ENCODE measurements around the gene PCDHA6.
"Not testable (repeated sequence)": the region's sequence is repeated elsewhere in the genome, so short reads cannot be mapped to it uniquely, and the experiment has no call there.

PCDHA6 gene

GRCh38 chr5:140827704-140828361, at the start of gene PCDHA6:
Gene PCDHA6, plus strand, starts transcription at chr5:140827960. Its CDS starts 132 bp downstream, at chr5:140828092.
- DNase-seq (ENCODE audit: low read depth in 2 of 2): no peak

DNA sequence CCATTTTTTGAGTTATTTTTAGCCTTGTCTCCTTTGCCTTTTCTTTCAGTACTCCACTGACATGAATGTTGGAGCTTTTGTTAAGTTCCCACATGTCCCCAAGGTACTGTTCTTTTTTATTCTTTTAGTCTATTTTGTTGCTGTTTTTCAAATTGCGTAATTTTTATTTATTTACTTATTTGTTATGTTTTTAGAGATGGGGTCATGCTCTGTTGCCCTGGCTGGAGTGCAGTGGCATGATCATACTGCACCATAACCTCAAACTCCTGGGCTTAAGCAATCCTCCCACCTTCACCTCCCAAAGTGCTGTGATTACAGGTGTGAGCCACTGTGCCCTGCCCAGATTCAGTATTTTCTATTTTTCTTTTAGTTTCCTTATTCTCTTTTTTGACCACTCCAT, 47.2 kb upstream of the PCDHA6 start:
- DNase-seq (ENCODE audit: low read depth in 2 of 2): no peak

- DNase-seq (ENCODE audit: low read depth in 2 of 2): no peak
These were observed 41.7 kb upstream of the PCDHA6 start, which contains the start of gene PCDHA1 for GRCh38 chr5:140785905-140786686. Gene PCDHA1, plus strand, starts transcription at chr5:140786140.

GRCh38 chr5:140787422-140787821, 40.3 kb upstream of the PCDHA6 start:
- not testable (repeated sequence) for DNase-seq (ENCODE audit: low read depth in 2 of 2)

DNA sequence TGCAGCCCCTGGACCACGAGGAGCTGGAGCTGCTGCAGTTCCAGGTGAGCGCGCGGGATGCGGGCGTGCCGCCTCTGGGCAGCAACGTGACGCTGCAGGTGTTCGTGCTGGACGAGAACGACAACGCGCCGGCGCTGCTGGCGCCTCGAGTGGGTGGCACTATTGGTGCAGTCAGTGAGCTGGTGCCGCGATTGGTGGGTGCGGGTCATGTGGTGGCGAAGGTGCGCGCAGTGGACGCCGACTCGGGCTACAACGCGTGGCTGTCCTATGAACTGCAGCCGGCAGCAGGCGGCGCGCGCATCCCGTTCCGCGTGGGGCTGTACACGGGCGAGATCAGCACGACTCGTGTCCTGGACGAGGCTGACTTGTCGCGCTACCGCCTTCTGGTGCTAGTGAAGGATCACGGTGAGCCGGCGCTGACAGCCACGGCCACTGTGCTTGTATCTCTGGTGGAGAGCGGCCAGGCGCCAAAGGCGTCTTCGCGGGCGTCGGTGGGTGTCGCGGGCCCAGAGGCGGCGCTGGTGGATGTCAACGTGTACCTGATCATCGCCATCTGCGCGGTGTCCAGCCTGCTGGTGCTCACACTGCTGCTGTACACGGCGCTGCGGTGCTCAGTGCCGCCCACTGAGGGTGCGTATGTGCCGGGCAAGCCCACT, 39.8 kb upstream of the PCDHA6 start:
- not testable (repeated sequence) for DNase-seq (ENCODE audit: low read depth in 2 of 2)

- no peak for DNase-seq (ENCODE audit: low read depth in 2 of 2)
These were observed 36.7 kb upstream of the PCDHA6 start for GRCh38 chr5:140791089-140791488.

- DNase-seq (ENCODE audit: low read depth in 2 of 2): no peak
These were observed 33.0 kb upstream of the PCDHA6 start, which contains the start of gene PCDHA2 for GRCh38 chr5:140794595-140795258. Gene PCDHA2, plus strand, starts transcription at chr5:140794852.

DNA sequence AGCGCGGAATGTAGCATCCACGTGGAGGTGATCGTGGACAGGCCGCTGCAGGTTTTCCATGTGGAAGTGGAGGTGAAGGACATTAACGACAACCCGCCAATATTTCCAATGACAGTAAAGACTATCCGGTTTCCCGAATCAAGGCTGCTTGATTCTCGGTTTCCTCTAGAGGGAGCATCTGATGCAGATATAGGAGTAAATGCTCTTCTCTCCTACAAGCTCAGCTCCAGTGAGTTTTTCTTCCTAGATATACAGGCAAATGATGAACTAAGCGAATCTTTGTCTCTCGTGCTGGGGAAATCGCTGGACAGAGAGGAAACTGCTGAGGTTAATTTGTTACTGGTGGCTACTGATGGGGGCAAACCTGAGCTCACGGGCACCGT, 32.5 kb upstream of the PCDHA6 start:
- DNase-seq (ENCODE audit: low read depth in 2 of 2): no peak

GRCh38 chr5:140796072-140796717, 31.6 kb upstream of the PCDHA6 start:
- not testable (repeated sequence) for DNase-seq (ENCODE audit: low read depth in 2 of 2)

DNA sequence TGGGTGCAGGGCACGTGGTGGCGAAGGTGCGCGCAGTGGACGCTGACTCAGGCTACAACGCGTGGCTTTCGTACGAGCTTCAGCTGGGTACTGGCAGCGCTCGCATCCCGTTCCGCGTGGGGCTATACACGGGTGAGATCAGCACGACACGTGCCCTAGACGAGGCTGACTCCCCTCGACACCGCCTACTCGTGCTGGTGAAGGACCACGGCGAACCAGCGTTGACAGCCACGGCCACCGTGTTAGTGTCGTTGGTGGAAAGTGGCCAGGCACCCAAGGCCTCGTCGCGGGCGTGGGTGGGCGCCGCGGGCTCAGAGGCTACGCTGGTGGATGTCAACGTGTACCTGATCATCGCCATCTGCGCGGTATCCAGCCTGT, 31.1 kb upstream of the PCDHA6 start:
- DNase-seq (ENCODE audit: low read depth in 2 of 2): no peak

GRCh38 chr5:140800816-140801493, 26.8 kb upstream of the PCDHA6 start, which contains the start of gene PCDHA3:
Gene PCDHA3, plus strand, starts transcription at chr5:140801057.
- DNase-seq (ENCODE audit: low read depth in 2 of 2): no peak

- no peak for DNase-seq (ENCODE audit: low read depth in 2 of 2)
These were observed 26.3 kb upstream of the PCDHA6 start for GRCh38 chr5:140801494-140801841.

- DNase-seq (ENCODE audit: low read depth in 2 of 2): not testable (repeated sequence)
These were observed 25.4 kb upstream of the PCDHA6 start for GRCh38 chr5:140802381-140802780.

DNA sequence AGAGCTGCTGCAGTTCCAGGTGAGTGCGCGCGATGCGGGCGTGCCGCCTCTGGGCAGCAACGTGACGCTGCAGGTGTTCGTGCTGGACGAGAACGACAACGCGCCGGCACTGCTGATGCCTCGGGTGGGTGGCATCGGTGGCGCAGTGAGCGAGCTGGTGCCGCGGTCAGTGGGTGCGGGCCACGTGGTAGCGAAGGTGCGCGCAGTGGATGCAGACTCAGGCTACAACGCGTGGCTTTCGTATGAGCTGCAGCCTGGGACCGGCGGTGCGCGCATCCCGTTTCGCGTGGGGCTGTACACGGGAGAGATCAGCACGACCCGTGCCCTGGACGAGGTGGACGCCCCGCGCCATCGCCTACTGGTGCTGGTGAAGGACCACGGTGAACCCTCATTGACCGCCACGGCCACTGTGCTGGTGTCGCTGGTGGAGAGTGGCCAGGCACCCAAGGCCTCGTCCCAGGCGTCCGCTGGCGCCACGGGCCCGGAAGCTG, 24.9 kb upstream of the PCDHA6 start:
- no peak for DNase-seq (ENCODE audit: low read depth in 2 of 2)

DNA sequence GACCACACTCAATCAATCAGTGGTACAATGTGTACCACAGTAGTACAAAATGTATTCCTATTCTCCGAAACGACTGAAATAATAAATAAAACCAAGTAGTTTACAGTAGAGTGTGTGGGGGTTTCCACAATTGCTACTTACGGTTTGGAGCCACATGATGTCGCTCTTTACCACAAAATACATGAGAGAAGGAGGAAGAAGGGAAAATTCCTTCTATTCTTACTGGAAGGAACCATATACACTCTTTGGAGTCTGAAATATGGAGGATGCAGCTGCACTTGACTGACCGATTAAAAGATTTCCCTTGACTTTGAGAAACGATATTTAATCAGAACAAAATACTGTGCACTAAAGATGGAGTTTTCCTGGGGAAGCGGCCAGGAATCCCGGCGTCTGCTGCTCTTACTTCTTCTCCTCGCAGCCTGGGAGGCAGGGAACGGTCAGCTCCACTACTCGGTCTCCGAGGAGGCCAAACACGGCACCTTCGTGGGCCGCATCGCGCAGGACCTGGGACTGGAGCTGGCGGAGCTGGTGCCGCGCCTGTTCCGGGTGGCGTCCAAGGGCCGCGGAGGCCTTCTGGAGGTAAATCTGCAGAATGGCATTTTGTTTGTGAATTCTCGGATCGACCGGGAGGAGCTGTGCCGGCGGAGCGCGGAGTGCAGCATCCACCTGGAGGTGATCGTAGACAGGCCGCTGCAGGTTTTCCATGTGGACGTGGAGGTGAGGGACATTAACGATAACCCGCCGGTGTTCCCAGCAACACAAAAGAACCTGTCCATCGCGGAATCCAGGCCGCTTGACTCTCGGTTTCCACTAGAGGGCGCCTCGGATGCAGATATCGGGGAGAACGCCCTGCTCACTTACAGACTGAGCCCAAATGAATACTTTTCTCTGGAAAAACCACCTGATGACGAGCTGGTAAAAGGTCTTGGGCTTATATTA, 20.7 kb upstream of the PCDHA6 start, which contains the start of gene PCDHA4:
PCDHA4 (plus strand) TSS at position 235 of the 942 bp plus-strand sequence.
- DNase-seq (ENCODE audit: low read depth in 2 of 2): no peak

GRCh38 chr5:140808241-140808888, 19.4 kb upstream of the PCDHA6 start:
- DNase-seq (ENCODE audit: low read depth in 2 of 2): not testable (repeated sequence)

DNA sequence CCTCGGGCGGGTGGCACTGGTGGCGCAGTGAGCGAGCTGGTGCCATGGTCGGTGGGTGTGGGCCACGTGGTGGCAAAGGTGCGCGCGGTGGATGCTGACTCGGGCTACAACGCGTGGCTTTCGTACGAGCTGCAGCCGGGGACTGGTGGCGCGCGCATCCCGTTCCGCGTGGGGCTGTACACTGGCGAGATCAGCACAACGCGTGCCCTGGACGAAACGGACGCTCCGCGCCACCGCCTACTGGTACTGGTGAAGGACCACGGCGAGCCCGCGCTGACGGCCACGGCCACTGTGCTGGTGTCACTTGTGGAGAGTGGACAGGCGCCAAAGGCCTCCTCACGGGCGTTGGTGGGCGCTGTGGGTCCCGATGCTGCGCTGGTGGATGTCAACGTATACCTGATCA, 18.9 kb upstream of the PCDHA6 start:
- DNase-seq (ENCODE audit: low read depth in 2 of 2): no peak

GRCh38 chr5:140821375-140822280, 6.1 kb upstream of the PCDHA6 start, which contains the start of gene PCDHA5:
Gene PCDHA5, plus strand, starts transcription at chr5:140821613.
- DNase-seq (ENCODE audit: low read depth in 2 of 2): no peak
